Activated CD4-positive, alpha-beta T cell treated with anti-CD3 and anti-CD28 coated beads, Interleukin-2, amount 50 U/mL, for 4 hours (primary cell): ENCODE measurements around the gene VIT.

Experiments
- DNase-seq, 2 experiments: peaks; one replicate each; pipeline ENCODE4 v3.0.0-alpha.2; 2020

The VIT gene

GRCh38 chr2:36696533-36696932 is at the start of gene VIT:
TSS of gene VIT (plus strand) at chr2:36696707. CDS start at chr2:36716371, 19,664 bp downstream.
- DNase-seq = no peak

- no peak for DNase-seq
Measured at GRCh38 chr2:36650031-36650829, 46.3 kb upstream of the VIT start.

- no peak for DNase-seq
Measured at GRCh38 chr2:36653155-36653554, 43.4 kb upstream of the VIT start.

GRCh38 chr2:36653967-36654694 is 42.4 kb upstream of the VIT start:
- DNase-seq = no peak

- DNase-seq = no peak
Measured at GRCh38 chr2:36655453-36655852, 41.1 kb upstream of the VIT start.

- no peak for DNase-seq
Measured at GRCh38 chr2:36657703-36658102, 38.8 kb upstream of the VIT start.

- DNase-seq = no peak
Measured at GRCh38 chr2:36658277-36658748, 38.2 kb upstream of the VIT start.

GRCh38 chr2:36659218-36659617 is 37.3 kb upstream of the VIT start:
- DNase-seq = no peak

GRCh38 chr2:36659872-36660312 is 36.6 kb upstream of the VIT start:
- DNase-seq = no peak

GRCh38 chr2:36662638-36663037 is 33.9 kb upstream of the VIT start:
- DNase-seq = no peak

GRCh38 chr2:36663295-36663694 is 33.2 kb upstream of the VIT start:
- DNase-seq = no peak

GRCh38 chr2:36663851-36664695 is 32.4 kb upstream of the VIT start:
- no peak for DNase-seq

- DNase-seq = no peak
Measured at GRCh38 chr2:36664696-36665076, 31.8 kb upstream of the VIT start.

GRCh38 chr2:36667931-36668330 is 28.6 kb upstream of the VIT start:
- DNase-seq = no peak

- no peak for DNase-seq
Measured at GRCh38 chr2:36670881-36671595, 25.5 kb upstream of the VIT start.

GRCh38 chr2:36671731-36672130 is 24.8 kb upstream of the VIT start:
- no peak for DNase-seq

GRCh38 chr2:36672199-36672598 is 24.3 kb upstream of the VIT start:
- no peak for DNase-seq

GRCh38 chr2:36675579-36676282 is 20.8 kb upstream of the VIT start:
- no peak for DNase-seq

GRCh38 chr2:36676364-36676763 is 20.1 kb upstream of the VIT start:
- DNase-seq = no peak

- DNase-seq = no peak
Measured at GRCh38 chr2:36677386-36677785, 19.1 kb upstream of the VIT start.

- no peak for DNase-seq
Measured at GRCh38 chr2:36677996-36678605, 18.4 kb upstream of the VIT start.
